AG09319 (cell line): ENCODE data around the gene GALNS.

Experiments used
- DNase-seq: peaks from one replicate; pipeline ENCODE4 v3.0.0-alpha.2; 2010; ENCODE audit warnings: low read depth; ENCODE audit errors: extremely low read depth
- TF ChIP-seq, protein P1 (sequence below): IDR thresholded peaks from 2 replicates; pipeline ENCODE4 v1.5.1; 2011; ENCODE audit warnings: low read depth, mild to moderate bottlenecking, inconsistent platforms, low read length, moderate library complexity

GALNS gene

GRCh38 chr16:88781140-88782077 lies 75.3 kb downstream of the GALNS start:
- TF ChIP-seq, protein P1, sequence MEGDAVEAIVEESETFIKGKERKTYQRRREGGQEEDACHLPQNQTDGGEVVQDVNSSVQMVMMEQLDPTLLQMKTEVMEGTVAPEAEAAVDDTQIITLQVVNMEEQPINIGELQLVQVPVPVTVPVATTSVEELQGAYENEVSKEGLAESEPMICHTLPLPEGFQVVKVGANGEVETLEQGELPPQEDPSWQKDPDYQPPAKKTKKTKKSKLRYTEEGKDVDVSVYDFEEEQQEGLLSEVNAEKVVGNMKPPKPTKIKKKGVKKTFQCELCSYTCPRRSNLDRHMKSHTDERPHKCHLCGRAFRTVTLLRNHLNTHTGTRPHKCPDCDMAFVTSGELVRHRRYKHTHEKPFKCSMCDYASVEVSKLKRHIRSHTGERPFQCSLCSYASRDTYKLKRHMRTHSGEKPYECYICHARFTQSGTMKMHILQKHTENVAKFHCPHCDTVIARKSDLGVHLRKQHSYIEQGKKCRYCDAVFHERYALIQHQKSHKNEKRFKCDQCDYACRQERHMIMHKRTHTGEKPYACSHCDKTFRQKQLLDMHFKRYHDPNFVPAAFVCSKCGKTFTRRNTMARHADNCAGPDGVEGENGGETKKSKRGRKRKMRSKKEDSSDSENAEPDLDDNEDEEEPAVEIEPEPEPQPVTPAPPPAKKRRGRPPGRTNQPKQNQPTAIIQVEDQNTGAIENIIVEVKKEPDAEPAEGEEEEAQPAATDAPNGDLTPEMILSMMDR = no peak
- DNase-seq = no peak

- no peak for DNase-seq
- TF ChIP-seq, protein P1 = no peak
Observed at GRCh38 chr16:88780142-88781062, 76.3 kb downstream of the GALNS start.

- TF ChIP-seq, protein P1 = no peak
Observed at GRCh38 chr16:88779406-88780141, 77.2 kb downstream of the GALNS start.

GRCh38 chr16:88778541-88779065 lies 78.1 kb downstream of the GALNS start:
- no peak for DNase-seq
- TF ChIP-seq, protein P1 = no peak

More at GRCh38 chr16:88779406-88780141, 77.2 kb downstream of the GALNS start:
- DNase-seq = no peak

- TF ChIP-seq, protein P1 = no peak
Observed at GRCh38 chr16:88778271-88778525, 78.5 kb downstream of the GALNS start.

GRCh38 chr16:88777471-88778270 lies 79.1 kb downstream of the GALNS start:
- DNase-seq = no peak
- TF ChIP-seq, protein P1 = no peak

More at GRCh38 chr16:88778271-88778525, 78.5 kb downstream of the GALNS start:
- DNase-seq = no peak
